ENCODE results near the gene CCL13.

DNA sequence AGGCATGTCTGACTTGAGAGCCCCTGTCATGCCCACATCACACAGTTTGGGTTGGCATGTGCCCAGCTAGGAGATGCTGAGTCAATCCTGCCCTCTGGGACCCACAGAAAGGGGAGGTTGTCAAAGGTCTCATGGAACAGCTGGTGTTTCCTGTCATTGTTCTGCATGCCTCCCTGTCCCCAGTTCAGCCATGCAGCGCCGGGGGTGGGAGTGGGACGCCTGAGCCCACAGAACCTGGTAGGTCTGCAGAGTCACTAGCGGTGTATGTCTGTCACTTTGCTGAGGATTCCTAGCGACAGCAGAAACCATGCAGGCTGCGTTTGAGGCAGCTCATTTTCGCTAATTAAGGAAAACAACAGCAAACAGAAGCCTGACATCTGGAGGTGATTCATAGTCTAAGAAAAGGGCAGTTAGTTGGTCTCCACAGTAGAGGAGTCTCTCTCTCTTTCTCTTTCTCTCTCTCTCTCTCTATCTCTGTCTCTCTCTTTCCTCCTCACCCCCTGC, 26.4 kb downstream of the CCL13 start:
- no peak for TF ChIP-seq POLR2A (IDR thresholded peaks at IDR 0.05)
- TF ChIP-seq CTCF (IDR thresholded peaks at IDR 0.05), result no peak
